Limb (tissue), 2 donors: ENCODE data around the gene SEC14L2.
A peak's percentile ranks its signal among the peaks of the same experiment; 100 is the strongest.

Source experiments
- DNase-seq, 2 donors: peaks; one replicate each; pipeline ENCODE4 v3.0.0-alpha.2; 2016; ENCODE audit errors: extremely low spot score in 2 of 2

Gene SEC14L2

DNA sequence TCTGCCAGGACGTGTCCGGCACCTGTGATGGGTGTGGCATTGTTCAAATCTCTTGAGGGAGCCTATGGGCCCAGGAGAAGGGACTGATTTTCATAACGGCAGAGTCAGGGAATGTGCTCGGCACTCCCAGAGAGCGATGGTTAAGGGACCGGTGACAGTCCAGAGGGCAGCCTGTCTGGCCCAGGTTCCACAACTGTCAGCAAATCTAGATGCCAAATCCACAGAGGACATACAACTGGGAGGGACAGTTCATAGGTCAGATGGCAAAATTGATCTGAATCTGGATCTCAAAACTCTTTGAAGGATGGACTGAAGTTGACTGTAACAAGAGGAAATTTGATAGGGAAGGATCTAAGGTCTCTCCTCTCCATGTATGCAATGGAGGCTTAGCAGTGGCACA is 7.5 kb downstream of the SEC14L2 start:
- DNase-seq, result no peak

DNA sequence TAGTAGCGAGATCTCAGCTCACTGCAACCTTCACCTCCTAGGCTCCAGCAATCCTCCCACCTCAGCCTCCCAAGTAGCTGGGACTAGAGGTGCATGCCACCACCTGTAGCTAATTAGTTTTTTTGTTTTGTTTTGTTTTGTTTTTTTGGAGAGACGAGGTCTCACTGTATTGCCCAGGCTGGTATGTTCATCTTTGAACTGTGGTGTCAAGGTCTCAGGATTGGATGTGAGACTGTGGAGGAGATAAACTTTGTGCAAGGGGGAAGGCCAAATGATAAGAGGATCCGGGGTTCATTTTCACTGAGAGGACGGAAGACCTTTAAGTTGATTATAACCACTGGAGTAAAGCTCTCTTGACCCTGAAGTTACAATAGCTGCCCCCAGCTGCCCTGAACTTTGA is 8.9 kb downstream of the SEC14L2 start:
- DNase-seq, result no peak

DNA sequence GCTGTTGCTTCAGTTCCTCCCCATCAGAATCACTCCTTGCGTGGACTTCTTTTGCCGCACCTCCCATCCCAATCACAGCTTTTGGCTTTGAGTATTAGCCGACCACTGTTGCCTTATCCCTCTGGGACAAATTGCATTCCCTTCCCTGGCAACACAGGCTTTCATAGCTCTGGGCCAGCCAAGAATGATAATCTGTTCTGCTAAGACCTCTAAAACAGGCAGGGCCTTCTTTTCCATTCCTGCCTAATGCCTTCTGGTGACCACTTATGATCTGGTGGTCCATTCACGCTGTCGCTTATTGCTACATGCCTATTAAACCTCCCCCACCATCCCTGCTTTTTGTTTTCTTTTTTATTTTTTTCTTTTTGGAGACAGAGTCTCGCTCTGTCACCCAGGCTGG is 9.6 kb downstream of the SEC14L2 start:
- no peak for DNase-seq

DNA sequence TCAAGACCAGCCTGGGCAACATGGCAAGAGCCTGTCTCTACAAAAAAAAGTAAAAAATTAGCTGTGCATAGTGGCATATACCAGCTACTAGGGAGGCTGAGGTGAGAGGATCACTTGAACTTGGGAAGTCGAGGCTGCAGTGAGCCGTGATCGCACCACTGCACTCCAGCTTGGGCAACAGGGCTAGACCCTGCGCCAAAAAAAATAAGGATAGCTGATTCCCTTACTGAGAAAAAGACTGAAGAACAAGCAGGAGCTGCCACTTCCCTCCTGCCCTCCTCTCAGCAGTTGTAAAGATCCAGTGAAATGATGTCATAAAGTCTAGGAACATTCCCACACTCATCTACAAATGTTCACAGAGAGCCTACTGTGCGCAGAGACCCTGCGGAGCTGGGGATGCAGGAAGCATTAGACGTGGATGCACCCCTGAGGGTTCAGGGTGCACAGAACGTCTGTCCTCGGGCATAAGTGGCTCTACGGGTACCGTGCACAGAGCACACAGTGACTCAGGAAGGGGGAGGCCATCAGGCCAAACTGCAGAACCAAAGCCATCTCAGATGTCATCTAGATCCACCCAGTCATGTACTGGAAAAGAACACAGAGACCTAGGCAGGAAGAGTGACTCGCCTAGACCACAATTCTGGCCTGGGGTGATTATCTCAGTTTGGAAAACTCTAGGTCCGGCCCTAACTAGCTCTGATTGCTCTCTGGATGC is 11.7 kb downstream of the SEC14L2 start:
- no peak for DNase-seq

DNA sequence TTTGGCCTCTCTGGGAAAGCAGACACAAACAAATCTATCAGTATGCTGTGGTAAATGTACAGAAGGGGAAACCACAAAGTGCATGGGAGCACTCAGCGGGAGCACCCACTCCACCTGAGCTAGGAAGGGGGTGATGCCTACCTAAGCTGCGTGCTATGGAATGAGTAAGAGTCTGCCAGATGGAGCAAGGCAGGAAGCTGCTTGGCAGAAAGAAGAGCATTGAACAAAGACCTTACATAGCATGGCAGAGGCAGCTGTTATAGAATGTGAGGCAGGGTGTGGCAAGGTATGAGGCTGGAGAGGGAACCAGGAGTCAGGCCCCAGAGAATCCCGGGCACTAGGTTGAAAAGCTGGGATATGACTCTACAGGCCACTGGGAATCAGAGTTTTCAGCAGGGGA is 15.0 kb downstream of the SEC14L2 start:
- no peak for DNase-seq

DNA sequence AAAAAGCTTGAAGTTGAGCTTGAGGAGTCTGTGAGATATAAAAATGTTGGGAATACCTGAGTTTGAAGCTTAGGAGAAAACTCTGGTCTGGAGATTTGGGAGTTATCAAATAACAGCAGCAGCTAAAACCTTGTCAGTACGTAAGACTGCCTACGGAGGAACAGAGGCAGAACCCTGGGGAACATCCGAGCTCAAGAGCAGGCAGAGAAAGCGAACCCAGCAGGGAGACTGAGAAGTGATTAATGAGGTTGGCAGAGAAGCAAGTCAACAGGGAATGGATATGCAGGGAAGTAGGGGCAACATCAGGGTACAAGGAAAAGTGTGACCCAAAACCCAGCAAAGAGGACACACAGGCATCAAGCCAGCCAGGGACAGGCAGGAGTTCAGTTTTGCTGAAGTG is 16.2 kb downstream of the SEC14L2 start:
- no peak for DNase-seq

DNA sequence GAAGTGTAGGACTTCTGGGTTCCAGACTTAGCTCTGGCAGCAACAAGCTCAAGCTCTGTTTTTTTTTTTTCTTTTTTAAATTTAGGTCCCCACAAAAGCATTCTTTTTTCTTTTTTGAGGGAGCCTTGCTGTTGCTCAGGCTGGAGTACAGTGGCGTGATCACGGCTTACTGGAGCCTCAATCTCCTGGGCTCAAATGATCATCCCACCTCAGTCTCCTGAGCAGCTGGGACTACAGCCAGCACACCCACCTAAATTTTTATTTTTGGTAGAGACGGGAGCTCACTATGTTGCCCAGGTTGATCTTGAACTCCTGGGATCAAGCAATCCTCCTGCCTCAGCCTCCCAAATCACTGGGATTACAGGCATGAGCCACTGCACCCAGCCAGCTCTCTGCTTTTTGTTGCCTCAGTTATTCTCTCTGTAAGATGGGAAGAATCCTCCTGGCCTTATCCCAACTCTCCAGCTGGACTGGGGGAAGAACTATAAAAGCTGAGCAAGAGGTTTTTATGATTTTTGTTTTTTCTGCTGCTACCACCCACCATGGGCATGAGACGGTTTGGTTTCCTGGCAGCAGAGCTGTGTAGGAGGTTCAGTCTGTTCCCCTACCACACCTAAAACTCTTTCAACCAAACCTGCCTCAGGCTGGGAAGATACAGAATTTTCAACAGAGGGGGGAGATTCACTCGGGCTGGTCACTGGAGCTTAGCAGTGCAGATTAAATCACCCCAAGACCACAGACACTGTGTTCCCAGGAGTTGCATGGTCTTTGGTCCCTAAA is 17.1 kb downstream of the SEC14L2 start:
- no peak for DNase-seq

DNA sequence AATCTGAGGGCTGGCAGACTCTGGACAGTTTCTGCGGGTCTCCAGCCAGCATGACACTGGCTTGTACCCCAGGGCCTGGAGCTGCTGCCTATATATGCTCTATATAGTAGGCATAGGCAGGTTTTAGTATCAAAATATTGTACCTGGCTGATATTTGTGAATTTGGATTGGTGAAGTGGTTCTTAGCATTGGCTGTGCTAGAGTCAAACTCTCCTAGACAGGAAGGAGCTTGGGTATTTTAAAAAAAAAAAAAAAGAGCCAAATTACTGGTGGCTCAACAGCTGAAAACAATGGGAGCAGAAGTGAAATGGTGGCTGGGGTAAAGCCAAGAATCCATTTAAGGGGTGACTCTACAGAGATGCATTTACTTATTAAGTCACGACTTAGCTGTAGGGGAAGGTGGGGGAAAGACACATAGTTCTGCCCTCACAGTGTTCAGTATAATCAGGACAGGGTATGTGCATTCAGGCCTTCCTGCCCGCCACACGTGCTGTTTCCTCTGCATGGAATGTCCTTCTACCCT is 17.8 kb downstream of the SEC14L2 start:
- DNase-seq, result no peak

DNA sequence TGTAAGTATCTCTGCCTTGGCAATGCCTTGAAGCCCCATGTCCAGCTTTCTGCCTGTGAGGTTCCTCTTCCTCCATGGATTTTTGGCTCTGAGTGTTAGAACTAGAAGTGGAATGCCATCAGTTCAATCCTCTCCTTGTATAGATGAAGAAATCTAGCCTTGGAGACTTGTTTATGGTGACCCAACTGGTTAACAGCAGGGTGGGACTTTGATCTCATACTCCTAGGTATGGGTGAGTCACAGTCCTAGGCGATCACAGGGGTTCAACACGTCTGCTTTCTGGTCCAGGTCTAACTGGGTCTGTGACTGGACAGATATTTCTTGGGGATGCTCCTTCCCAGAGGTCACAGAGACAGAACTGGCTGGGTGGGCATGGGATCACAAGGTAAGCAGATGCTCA is 19.6 kb downstream of the SEC14L2 start:
- DNase-seq, result no peak

DNA sequence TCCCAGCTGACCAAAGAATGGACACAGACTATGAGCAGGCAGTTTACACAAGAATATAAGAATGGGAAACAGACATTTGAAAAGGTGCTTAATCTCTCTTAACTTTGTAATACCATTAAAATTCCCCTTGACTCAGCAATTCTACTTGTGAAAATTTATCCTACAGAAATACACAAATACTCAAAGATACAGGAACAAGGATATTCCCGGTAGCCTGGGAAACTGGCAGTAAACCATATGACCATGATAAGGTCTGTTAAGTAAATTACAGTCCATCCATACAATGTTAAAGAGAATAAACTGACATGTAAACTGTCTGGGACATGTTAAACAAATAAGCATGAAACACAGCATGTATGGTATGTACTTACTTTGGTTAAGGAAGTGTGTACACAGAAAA is 20.0 kb downstream of the SEC14L2 start:
- DNase-seq, result no peak

DNA sequence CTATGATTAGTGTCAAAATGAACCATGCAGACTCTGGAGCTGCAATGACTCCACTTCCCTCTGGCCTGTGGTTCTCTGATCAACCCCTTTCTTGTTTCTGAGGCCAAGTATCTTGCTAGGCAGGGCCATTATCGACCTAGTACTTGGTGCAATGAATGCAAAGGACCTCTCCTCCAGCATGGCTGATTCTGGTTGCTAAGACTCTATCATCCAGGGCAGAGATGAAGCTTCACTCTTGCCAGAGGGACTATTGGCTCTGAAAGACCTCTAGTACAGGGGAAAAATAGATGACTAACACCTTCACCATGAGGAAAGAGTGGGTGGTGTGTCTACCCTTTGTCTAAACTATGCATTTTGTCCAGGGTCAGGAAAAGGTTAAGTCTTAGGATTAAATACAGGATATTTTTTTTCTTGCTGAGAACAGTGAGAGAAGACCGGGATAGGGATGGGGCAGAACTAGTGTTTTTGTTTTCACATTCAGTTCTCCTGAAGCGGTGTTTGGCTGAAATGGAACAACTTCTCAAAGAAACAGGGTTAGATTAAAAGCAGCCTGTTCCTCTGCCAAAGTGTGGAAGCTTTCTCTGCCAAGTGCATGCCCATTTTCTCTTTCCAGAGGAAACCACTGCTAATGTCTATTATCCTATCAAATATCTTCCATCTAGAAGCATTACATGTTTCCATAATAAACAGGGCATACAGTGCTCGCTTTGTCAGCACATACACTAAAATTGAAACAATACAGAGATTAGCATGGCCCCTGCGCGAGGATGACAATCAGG is 23.7 kb downstream of the SEC14L2 start:
- DNase-seq, result no peak

DNA sequence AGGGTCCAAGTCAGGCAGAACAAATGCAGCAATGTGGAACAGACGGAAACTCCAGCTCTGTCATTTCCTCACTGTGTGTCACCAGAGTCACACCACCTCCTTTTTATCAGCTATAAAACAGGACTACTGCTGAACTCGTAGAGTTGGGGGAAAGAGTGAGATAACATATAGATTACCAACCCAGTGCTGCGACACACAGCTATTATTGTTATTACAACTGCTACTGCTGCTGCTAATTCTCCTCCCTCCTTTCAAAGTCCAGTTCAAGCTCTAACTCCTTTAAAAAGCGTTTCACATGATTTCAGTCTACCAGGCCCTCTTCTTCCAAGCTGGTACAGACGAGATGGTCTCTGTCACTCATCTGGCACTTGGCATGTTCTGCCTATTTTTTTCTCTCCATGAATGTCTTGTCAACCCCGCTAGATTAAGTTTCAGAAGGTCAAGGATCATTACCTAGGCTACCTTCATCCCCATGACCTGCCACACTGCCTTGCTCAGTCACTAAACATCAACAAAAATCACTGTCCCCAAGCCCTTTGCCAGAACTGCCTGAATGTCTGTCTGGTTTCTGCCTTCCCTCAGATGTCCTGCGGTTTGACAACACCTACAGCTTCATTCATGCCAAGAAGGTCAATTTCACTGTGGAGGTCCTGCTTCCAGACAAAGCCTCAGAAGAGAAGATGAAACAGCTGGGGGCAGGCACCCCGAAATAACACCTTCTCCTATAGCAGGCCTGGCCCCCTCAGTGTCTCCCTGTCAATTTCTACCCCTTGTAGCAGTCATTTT is 25.1 kb downstream of the SEC14L2 start:
- DNase-seq, result no peak

DNA sequence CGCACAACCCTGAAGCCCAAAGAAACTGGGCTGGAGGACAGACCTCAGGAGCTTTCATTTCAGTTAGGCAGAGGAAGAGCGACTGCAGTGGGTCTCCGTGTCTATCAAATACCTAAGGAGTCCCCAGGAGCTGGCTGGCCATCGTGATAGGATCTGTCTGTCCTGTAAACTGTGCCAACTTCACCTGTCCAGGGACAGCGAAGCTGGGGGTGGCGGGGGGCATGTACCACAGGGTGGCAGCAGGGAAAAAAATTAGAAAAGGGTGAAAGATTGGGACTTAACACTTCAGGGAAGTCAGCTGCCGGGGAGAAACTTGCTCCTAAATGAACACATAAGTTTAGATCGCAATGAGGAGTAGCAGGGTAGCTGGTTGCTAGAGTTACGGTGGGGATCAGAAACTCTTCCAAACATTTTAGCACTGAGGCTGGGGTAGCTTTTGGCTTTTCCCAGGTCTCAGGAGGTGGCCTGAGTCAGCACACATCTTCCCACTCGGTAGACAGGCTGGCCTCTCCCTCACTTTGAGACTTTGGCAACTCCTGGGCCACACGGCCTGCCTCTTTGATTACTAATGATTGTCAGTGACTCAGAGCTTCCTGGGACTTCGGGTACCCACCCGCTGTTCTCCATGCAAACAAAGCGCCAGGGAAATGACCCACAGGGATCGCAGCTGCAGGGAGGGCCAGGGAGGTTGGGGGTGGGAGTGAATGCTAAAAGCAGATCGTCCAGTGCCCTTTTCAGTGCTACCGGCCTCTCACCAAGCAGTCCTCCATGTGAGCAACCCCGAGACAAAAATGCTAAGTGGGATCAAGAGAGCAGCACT is 25.9 kb downstream of the SEC14L2 start:
- peak in 1 of 2 donors; percentile 13 for DNase-seq

DNA sequence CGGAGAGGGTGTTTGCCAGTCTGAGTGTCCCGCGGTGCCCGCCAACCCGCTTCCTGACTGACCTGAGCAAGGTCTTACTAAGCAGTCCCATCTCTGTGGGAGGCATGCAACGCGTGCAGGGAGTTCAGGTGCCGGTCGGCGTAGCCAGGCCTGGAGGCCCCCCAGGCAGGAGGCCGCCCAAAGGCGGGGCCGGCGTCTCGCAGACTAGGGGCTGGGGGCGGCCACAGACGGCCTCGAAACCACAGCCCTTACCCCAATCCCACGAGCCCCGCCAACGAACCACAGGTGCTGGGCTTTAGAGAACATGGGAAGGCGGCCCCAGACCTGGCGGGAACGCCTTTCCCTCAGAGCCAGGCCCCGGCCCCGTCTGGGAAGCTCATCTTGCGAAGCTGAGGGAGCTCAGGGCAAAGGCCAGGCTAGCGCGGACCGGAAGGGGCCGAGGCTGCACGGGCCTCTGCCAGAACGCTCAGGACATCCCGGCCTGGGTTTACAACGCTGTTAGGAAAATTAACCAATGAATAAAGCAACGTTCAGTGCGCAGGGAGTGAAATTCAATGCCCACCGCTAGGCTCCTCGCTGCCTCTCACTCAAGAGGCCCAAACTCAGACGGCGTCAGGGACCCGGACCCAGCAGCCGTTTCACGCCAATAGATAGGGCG is 26.6 kb downstream of the SEC14L2 start:
- DNase-seq, result no peak

DNA sequence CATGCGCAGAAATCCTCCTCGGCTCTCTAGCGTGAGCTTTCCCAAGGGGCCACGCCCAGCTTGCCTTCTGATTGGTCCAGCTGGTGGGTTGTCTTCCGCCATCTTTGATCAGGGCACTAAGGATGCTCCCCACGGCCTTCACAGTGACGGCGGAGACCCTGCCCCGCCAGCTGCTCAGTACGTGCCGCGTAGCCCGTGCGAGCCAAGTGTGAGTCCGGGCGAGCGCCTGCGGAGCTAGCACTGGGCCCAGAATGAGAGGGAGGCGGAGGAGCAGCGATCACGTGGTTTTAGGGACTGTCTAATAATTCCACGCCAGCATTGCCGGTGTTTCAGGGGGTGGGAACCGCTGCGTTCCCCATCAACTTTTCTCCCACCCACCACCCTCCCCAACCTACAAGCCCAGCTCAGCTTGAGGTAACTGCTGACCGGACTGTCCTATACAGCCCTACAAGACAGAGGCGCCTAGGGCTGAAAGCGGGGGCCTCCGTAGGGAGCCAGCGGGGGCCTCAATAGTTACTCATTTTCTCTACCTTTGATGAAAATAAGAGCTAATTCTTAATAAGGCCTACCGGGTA is 27.2 kb downstream of the SEC14L2 start:
- peak; percentile 99 for DNase-seq

DNA sequence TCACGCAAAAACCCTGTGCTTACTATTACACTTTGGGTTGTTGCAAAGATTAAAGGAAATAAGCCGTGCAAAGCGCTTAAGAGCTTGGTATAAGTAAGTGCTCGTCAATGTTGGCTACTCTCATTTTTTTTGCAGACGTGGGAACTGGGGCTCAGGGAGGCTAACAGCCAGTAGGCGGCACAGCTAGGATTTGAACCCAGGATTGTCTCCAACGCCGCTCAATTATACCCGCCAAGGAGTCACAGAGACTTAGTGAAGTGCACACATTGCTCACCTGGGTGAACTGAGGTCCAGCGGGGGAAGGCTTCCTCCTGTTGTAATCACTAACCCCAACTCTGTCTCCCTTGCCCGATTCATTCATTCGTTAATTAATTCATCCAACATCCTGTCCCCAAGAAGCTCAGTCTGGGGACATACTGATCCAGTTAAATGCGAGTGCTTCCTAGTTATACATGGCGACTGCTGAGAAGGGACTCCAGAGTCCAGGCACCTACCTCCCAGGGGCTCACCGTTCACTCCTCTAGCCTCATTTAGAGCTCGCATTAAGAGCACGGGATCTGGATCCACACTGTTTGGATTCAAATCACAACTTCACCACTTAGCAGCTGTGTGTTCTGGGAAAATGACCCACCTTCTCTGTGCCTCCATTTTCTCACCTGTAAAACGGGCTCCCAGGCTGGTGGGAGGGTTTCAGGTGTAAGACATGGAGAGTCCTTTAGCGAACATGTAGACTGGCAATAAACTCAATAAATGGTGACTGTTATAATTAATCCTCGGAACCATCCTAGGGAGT is 27.9 kb downstream of the SEC14L2 start:
- DNase-seq, result no peak

DNA sequence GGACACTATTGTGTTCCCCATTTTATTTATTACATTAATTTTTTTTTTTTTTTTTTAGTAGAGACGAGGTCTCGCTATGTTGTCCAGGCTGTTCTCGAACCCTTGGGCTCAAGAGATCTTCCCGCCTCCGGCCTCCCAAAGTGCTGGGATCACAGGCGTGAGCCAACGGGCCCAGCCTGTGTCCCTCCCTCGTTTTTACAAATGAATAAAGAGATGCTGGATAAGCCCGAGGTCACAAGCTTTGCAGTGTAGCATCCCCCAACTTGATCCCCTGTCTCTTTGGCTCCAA is 28.5 kb downstream of the SEC14L2 start:
- no peak for DNase-seq

DNA sequence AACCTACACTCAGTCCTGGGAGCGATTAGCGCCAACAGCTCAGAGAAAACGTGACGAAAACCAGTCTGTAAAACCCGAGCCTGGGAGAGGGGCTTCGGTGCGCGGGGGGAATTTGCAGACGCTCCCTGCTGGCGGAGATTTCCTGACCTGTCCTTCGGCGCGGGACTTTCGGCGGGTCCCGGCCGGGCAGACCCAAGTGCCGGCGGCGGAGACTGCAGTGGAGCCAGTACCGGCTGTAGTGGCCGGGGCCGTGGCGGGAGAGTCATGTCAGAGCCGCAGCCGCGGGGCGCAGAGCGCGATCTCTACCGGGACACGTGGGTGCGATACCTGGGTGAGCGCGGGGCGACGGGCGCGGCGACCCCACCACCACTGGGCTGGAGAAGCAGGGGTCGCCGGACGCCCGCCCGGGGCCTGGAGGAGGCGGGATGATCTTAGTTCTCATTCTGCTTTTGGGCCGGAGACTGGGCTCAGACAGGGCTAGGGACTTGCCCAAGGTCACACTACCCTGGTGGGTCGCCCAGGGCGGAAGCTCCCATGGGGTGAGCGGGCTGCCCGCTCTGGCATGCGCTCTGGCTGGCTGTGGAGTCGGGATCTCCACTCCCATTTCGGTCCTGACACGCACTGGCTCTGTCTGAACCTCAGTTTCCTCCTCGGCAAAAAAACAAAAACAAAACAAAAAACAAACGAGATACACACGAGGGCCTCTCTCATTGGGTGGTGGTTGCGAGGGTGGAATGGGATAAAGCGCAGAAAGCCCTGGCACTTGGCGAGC is 29.0 kb downstream of the SEC14L2 start, which contains the start of gene MTFP1:
TSS of gene MTFP1 (plus strand) at position 153 of the 772 bp plus-strand sequence. CDS start at position 265, 112 bp downstream.
- DNase-seq, result peak; percentile 70 to 83
